GM23248 (cell line): Measurements from ENCODE around the gene LRP2BP.

Experiments used
- EZH2 ChIP-seq: fragments of 200-600 bp; sonication (generic); IDR thresholded peaks from 2 replicates; pipeline ENCODE4 v1.6.1; 2018; ENCODE audit warnings: antibody characterized with exemption, mild to moderate bottlenecking; ENCODE audit not compliant: insufficient read depth, poor library complexity, severe bottlenecking
- EZH2phosphoT487 ChIP-seq: fragments of 200-600 bp; sonication (generic); IDR thresholded peaks from 2 replicates; pipeline ENCODE4 v1.6.1; 2018; ENCODE audit warnings: antibody characterized with exemption, moderate library complexity, mild to moderate bottlenecking, low read depth; ENCODE audit not compliant: insufficient read depth

- TF ChIP-seq EZH2, result no peak
- TF ChIP-seq EZH2phosphoT487, result no peak
Measured at GRCh38 chr4:185387957-185388356, 7.8 kb downstream of the LRP2BP start.
